GM18909 (cell line): ENCODE results near the gene A4GALT.

Experiments used
- ATAC-seq: cut with Tn5 transposase; IDR thresholded peaks from one replicate; pipeline ENCODE4 v1.9.1; 2021; ENCODE audit warnings: mild to moderate bottlenecking; ENCODE audit not compliant: unreplicated experiment, poor library complexity

The A4GALT gene

DNA sequence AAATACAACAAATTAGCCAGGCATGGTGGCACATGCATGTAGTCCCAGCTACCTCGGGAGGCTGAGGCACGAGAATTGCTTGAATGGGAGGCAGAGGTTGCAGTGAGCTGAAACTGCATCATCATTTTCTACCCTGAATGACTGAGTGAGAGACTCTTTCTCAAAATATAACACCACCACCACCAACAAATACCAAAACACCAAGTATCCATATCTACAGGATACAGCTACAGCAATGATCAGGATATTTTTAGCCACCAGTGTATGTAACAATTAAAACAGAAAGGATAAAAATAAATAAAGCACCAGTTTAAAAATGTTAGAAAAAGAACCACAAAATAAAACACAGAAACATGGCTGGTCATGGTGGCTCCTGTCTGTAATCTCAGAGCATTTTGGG lies 13.2 kb downstream of the A4GALT start:
- ATAC-seq: no peak

DNA sequence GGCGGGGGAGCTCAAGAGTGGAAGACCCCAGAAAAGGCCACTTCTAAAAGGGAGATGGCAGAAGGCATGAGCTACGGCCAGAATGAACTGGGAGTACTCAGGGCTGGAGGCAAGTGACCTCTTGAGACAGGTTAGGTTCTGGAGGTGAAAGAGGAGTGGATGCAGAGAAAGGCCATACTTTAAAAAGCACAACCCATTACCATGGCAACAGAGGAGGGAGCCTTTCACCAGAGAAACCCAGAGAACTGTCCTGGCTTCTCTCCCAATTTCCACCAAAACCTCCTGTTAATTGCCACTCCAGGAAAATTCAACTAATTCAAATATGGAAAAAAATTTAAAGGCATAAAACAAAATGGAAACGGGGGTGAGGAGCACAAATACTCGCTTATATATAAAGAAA lies 15.8 kb downstream of the A4GALT start:
- ATAC-seq: no peak

DNA sequence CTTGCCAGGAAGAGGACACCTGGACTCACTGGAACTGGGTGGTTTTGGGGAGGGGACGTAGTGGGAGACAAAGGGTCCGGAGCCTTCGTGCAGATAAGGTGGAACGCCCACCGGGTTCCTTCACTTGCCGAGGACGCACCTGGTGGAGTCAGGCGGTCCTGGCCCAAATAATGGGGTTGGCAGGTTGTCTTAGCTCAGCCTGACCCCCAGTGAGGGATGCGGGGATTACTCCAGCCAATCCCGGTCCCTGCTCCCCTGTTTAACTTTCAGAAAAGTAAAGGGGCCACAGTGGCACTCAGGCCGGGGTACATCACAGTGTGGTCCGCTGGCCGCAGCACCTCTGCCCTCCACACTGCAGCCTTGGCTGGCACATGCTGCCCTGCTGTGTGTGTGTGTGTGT lies 18.0 kb downstream of the A4GALT start:
- no peak for ATAC-seq

DNA sequence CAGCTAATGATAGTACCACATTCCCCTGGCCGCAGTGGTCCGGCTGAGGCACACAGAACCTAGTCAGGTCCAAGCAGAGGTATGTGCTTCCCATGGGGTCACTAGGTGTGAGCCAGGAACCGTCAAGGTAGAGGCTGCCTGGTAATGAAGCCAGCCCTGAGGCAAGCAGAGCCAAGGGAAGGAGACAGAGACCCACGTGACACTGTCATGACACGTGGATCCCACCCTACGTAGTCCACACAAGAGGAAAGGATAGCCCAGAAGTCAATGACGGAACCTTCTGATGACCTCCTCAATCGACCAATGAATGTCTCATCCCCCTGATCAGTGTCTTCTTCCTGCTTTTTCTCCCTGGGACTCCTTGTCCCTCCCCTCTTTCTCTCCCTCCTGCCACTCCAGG lies 19.0 kb downstream of the A4GALT start:
- no peak for ATAC-seq

- no peak for ATAC-seq
These were observed 19.8 kb downstream of the A4GALT start for GRCh38 chr22:42700901-42701300.

DNA sequence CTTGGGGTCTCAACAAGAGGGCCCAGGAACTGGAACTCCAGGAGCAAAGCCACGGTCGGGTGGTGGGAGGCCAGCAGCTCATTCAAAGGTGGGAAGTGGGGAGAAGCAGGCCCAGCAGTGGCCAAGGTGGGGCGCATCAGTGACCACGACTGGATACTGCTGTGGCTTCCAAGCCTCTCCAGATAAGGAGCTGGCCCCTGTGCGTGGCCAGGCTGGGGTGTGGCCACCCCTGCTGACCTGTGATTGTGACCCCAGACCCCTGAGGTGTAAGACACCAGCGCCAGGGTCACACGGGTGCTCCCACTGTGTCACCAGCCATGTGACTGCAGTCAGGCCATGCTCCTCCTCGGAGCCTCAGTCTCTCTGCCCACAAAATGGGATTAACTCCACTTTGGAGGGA lies 20.3 kb downstream of the A4GALT start:
- no peak for ATAC-seq

DNA sequence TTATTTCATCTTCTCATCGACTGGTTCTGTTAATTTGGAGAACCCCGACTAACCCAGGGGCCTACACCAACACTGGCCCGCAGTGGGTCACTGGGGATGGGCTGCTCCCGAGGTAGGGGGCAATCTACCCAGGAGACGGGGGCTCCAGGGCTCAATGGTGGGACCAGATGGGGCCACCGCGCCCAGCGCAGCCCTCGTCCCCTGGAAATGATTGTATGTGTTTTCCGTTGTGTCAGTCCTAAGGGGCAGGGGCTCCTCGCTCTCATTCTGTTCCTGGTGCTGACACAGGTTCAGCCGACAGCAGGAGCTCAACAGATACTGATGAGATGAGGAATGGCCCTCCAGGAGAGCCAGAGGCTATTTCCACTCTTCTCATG lies 20.7 kb downstream of the A4GALT start:
- ATAC-seq: no peak

GRCh38 chr22:42699281-42699975 lies 21.2 kb downstream of the A4GALT start:
- no peak for ATAC-seq

- ATAC-seq: no peak
These were observed 23.1 kb downstream of the A4GALT start for GRCh38 chr22:42697542-42698013.

GRCh38 chr22:42696331-42696967 lies 24.2 kb downstream of the A4GALT start:
- no peak for ATAC-seq

GRCh38 chr22:42695294-42695693 lies 25.4 kb downstream of the A4GALT start:
- ATAC-seq: no peak

GRCh38 chr22:42693763-42694683 lies 26.6 kb downstream of the A4GALT start:
- no peak for ATAC-seq

DNA sequence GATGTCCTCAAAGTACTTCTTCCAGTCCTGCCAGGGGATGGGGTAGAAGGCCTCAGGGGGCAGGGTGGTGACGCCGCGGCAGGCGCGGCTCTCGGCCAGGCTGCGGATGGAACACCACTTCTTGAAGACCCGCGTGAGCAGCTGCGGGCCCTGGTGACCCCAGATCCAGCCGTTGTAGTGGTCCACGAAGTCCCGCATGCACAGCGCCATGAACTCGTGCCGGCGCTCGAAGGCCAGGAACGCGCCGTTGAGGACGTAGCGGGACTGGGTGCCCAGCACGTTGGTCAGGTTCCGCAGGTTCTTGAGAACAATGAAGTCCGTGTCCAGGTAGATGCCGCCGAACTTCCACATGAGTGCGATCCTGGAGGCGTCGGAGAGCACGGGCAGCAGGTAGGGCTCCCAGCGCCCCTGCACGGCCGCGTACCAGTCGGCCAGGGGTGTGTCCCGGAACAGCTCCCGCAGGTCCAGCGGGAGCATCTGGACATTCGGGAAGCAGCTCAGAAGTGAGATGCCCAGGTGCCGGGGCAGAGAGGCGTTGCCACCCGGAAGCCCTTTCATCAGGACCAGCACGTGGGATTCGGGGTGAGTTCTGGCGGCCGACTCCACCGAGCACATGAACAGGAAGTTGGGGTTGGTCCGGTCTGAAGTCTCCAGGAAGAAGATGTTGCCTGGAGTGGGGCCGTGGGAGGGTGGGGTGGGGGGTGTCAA lies 27.5 kb downstream of the A4GALT start:
- ATAC-seq: no peak

GRCh38 chr22:42692239-42693054 lies 28.2 kb downstream of the A4GALT start:
- ATAC-seq: no peak

GRCh38 chr22:42691440-42691839 lies 29.2 kb downstream of the A4GALT start:
- ATAC-seq: no peak

GRCh38 chr22:42688241-42689211 lies 32.1 kb downstream of the A4GALT start:
- ATAC-seq: no peak

- no peak for ATAC-seq
These were observed 33.7 kb downstream of the A4GALT start for GRCh38 chr22:42686756-42687491.
